Measurements from ENCODE around the gene ASCC1. TPM values are rescaled to one million over a fixed set of nuclear protein-coding genes. Genes with fewer than 3 reads are reported as not detected.

The ASCC1 gene
- total and polyA plus RNA-seq, 2 donors (not counting 1 experiment from before 2014, with no cell fraction given) = 17.9 to 28.1 TPM

GRCh38 chr10:72239409-72239808 lies 23.3 kb upstream of the ASCC1 start:
- Histone ChIP-seq H2AFZ (ENCODE audit: insufficient read depth, low read depth, low read length, poor library complexity, severe bottlenecking) (no peak overlapping the region), H3K27me3 (replicated peaks in 1 of 4; ENCODE audit: control extremely low read depth in 1 of 4, control insufficient read depth in 3 of 4, insufficient read depth in 4 of 4, low read length in 3 of 4) (no peaks in the 10 kb centered on the region), H3K9me3 (ENCODE audit: control extremely low read depth in 1 of 3, control insufficient read depth in 2 of 3, insufficient read depth in 1 of 3, low read length in 2 of 3) (no peaks in the 10 kb centered on the region), H3K4me2 (replicated peaks; ENCODE audit: low read depth, low read length, poor library complexity, severe bottlenecking) (no peak overlapping the region), H3K27ac (ENCODE audit: low read length in 2 of 2) (peak overlapping the region in 1 of 2 donors; percentile 12), H3K4me1 (ENCODE audit: control insufficient read depth in 2 of 2, insufficient read depth in 2 of 2, low read length in 2 of 2) (peaks cover 17 to 31% of the 10 kb centered on the region in 2 donors), H3K79me2 (ENCODE audit: control insufficient read depth, insufficient read depth, low read length) (peaks cover 7% of the 10 kb centered on the region), H3K36me3 (replicated peaks in 1 of 2; ENCODE audit: control extremely low read depth in 1 of 2, control insufficient read depth in 1 of 2, extremely low read depth in 1 of 2, insufficient read depth in 2 of 2, low read length in 1 of 2) (peaks cover 4 to 21% of the 10 kb centered on the region in 2 experiments), H3K9ac (ENCODE audit: low read length) (no peak overlapping the region), H3K4me3 (ENCODE audit: control extremely low read depth in 1 of 5, extremely low read depth in 1 of 5, insufficient read depth in 1 of 5, low read depth in 2 of 5, low read length in 4 of 5) (no peak overlapping the region), H4K20me1 (ENCODE audit: control insufficient read depth, insufficient read depth, low read length, poor library complexity, severe bottlenecking) (no peaks in the 10 kb centered on the region)
- no CpG with 5 or more reads among the region's 1 CpG for WGBS (ENCODE audit: insufficient coverage)
- no peak for ATAC-seq (ENCODE audit: low read depth)
- Mint-ChIP-seq H3K9me3 (ENCODE audit: insufficient read depth) (no peaks in the 10 kb centered on the region), H3K4me3 (no peak overlapping the region), H3K27ac (no peak overlapping the region), H3K27me3 (no peaks in the 10 kb centered on the region), H3K4me1 (peaks cover 36% of the 10 kb centered on the region)
- POLR2A ChIA-PET = interaction anchor here (0.6 to 0.7 kb wide), 2 partner anchors 32 to 908 kb away, joined by 3 read pairs; no protein-coding TSS in a partner anchor
- no peak for DNase-seq
- CTCF ChIA-PET = interaction anchor here (1.1 kb wide), 1 partner anchor 113 kb away, joined by 3 read pairs; no protein-coding TSS in a partner anchor
- TF ChIP-seq EZH2 (IDR thresholded peaks at IDR 0.05; ENCODE audit: borderline replicate concordance, insufficient read depth, low read depth, low read length, poor library complexity, severe bottlenecking) = no peak
- no peak for TF ChIP-seq CTCF (IDR thresholded peaks at IDR 0.05)
- intact Hi-C loops (cut with micrococcal nuclease) = no loop called here

- Histone ChIP-seq H3K9me3 (ENCODE audit: control extremely low read depth in 1 of 3, control insufficient read depth in 2 of 3, insufficient read depth in 1 of 3, low read length in 2 of 3) (no peaks in the 10 kb centered on the region), H3K27me3 (replicated peaks in 1 of 4; ENCODE audit: control extremely low read depth in 1 of 4, control insufficient read depth in 3 of 4, insufficient read depth in 4 of 4, low read length in 3 of 4) (no peaks in the 10 kb centered on the region), H2AFZ (ENCODE audit: insufficient read depth, low read depth, low read length, poor library complexity, severe bottlenecking) (no peak overlapping the region), H4K20me1 (ENCODE audit: control insufficient read depth, insufficient read depth, low read length, poor library complexity, severe bottlenecking) (no peaks in the 10 kb centered on the region), H3K9ac (ENCODE audit: low read length) (no peak overlapping the region), H3K4me2 (replicated peaks; ENCODE audit: low read depth, low read length, poor library complexity, severe bottlenecking) (no peak overlapping the region), H3K79me2 (ENCODE audit: control insufficient read depth, insufficient read depth, low read length) (peaks cover 7% of the 10 kb centered on the region), H3K4me3 (ENCODE audit: control extremely low read depth in 1 of 5, extremely low read depth in 1 of 5, insufficient read depth in 1 of 5, low read depth in 2 of 5, low read length in 4 of 5) (no peak overlapping the region), H3K36me3 (replicated peaks in 1 of 2; ENCODE audit: control extremely low read depth in 1 of 2, control insufficient read depth in 1 of 2, extremely low read depth in 1 of 2, insufficient read depth in 2 of 2, low read length in 1 of 2) (peaks cover 8 to 28% of the 10 kb centered on the region in 2 experiments), H3K4me1 (ENCODE audit: control insufficient read depth in 2 of 2, insufficient read depth in 2 of 2, low read length in 2 of 2) (peaks cover 9 to 23% of the 10 kb centered on the region in 2 donors), H3K27ac (ENCODE audit: low read length in 2 of 2) (peak overlapping the region in 1 of 2 donors; percentile 15)
- Mint-ChIP-seq H3K27ac (no peak overlapping the region), H3K27me3 (no peaks in the 10 kb centered on the region), H3K4me1 (peaks cover 28% of the 10 kb centered on the region), H3K9me3 (ENCODE audit: insufficient read depth) (no peaks in the 10 kb centered on the region), H3K4me3 (no peak overlapping the region)
- WGBS (ENCODE audit: insufficient coverage) = 95% methylated on average over 7 of the region's 13 CpGs
- POLR2A ChIA-PET = interaction anchor here (0.7 kb wide), 1 partner anchor 907 kb away, joined by 3 read pairs; no protein-coding TSS in a partner anchor
- ATAC-seq (ENCODE audit: low read depth) = no peak
- intact Hi-C loops (cut with micrococcal nuclease) = no loop called here
- TF ChIP-seq CTCF (IDR thresholded peaks at IDR 0.05) = no peak
- CTCF ChIA-PET = interaction anchor here (0.6 to 1.1 kb wide), 4 partner anchors 8 to 112 kb away, joined by 3 to 5 read pairs (median 3); no protein-coding TSS in a partner anchor
- no peak for DNase-seq
Observed at GRCh38 chr10:72238392-72239175, 22.5 kb upstream of the ASCC1 start.
